H1 (cell line): ENCODE results near the gene TMSB10. TPM values are rescaled to one million over a fixed set of nuclear protein-coding genes. Genes with fewer than 3 reads are reported as not detected.

Experiments used
- CTCF ChIA-PET: fragments of 300-600 bp; sonication (Branson Sonifier 250); formaldehyde crosslinking; loops from one replicate; lab custom pipeline; 2021; ENCODE audit not compliant: partially characterized antibody; lab: Charles Lee
- POLR2A ChIA-PET: fragments of 300-600 bp; sonication (Branson Sonifier 250); formaldehyde crosslinking; loops from one replicate; lab custom pipeline; 2021; ENCODE audit warnings: inconsistent platforms; ENCODE audit not compliant: partially characterized antibody; lab: Charles Lee
- DNase-seq, 2 experiments: peaks; one replicate each; pipeline versions ENCODE4 v3.0.0 to v3.0.0-alpha.2; 2010 to 2022; ENCODE audit warnings: low spot score in 2 of 2, low read depth in 1 of 2, mixed read lengths in 1 of 2
- FAIRE-seq: peaks from 2 replicates; lab custom pipeline; 2011; peaks lifted over from hg19 to GRCh38; lab: Jason Lieb, UNC
- H2AFZ ChIP-seq: 2 replicates; pipeline ENCODE4 v1.8.1; 2012; ENCODE audit warnings: low read length, inconsistent platforms
- H2AK5ac ChIP-seq: 2 replicates; pipeline ENCODE4 v1.6.1; 2013; ENCODE audit warnings: low read depth, low read length
- H2BK120ac ChIP-seq: replicated peaks from 2 replicates; pipeline ENCODE3; 2013; ENCODE audit warnings: low read depth, low read length, inconsistent platforms
- H2BK12ac ChIP-seq: 2 replicates; pipeline ENCODE4 v1.6.1; 2013; ENCODE audit warnings: low read depth, low read length
- H2BK15ac ChIP-seq: 2 replicates; pipeline ENCODE4 v1.6.1; 2013; ENCODE audit warnings: low read length
- H2BK20ac ChIP-seq: 2 replicates; pipeline ENCODE4 v1.6.1; 2013; ENCODE audit warnings: low read length
- H2BK5ac ChIP-seq: 2 replicates; pipeline ENCODE4 v1.6.1; 2013; ENCODE audit warnings: low read depth, low read length
- H3K14ac ChIP-seq: 2 replicates; pipeline ENCODE4 v1.6.1; 2013; ENCODE audit warnings: inconsistent platforms; ENCODE audit not compliant: insufficient read length
- H3K18ac ChIP-seq: 2 replicates; pipeline ENCODE4 v1.6.1; 2013; ENCODE audit warnings: low read length; ENCODE audit errors: extremely low read depth
- H3K23ac ChIP-seq: 2 replicates; pipeline ENCODE4 v1.6.1; 2013; ENCODE audit warnings: inconsistent platforms; ENCODE audit not compliant: insufficient read length
- H3K23me2 ChIP-seq: 2 replicates; pipeline ENCODE4 v1.6.1; 2013; ENCODE audit warnings: low read depth, low read length
- H3K27ac ChIP-seq: 2 replicates; pipeline ENCODE4 v1.6.1; 2011; ENCODE audit warnings: low read depth, low read length, inconsistent platforms
- H3K27me3 ChIP-seq, 4 experiments: replicated peaks in 1 of 4; 1 replicate in 1 of 4; 2 replicates in 3 of 4; pipeline versions ENCODE4 v1.6.1 to v1.8.1; 2011 to 2013; ENCODE audit warnings: low read length in 3 of 4, mild to moderate bottlenecking in 3 of 4, inconsistent platforms in 2 of 4, mixed read lengths in 2 of 4, moderate library complexity in 1 of 4; ENCODE audit not compliant: control insufficient read depth in 3 of 4, insufficient read depth in 3 of 4; ENCODE audit errors: extremely low read depth in 1 of 4
- H3K36me3 ChIP-seq, 4 experiments: 2 replicates each; pipeline versions ENCODE4 v1.6.1 to v1.8.1; 2011 to 2013; ENCODE audit warnings: mild to moderate bottlenecking in 4 of 4, low read length in 3 of 4, moderate library complexity in 2 of 4, control low read depth in 1 of 4, inconsistent platforms in 1 of 4; ENCODE audit not compliant: insufficient read depth in 4 of 4, control insufficient read depth in 2 of 4
- H3K4ac ChIP-seq: replicated peaks from 2 replicates; pipeline ENCODE3; 2013; ENCODE audit warnings: low read length, low read depth, mixed read lengths, inconsistent platforms; ENCODE audit not compliant: insufficient read length
- H3K4me1 ChIP-seq, 4 experiments: replicated peaks in 1 of 4; 1 replicate in 1 of 4; 2 replicates in 3 of 4; pipeline versions ENCODE4 v1.6.1 to v1.8.1; 2011 to 2013; ENCODE audit warnings: low read length in 3 of 4, inconsistent platforms in 2 of 4, mixed read lengths in 1 of 4; ENCODE audit not compliant: insufficient read depth in 4 of 4, control insufficient read depth in 3 of 4
- H3K4me2 ChIP-seq, 2 experiments: 2 replicates each; pipeline versions ENCODE4 v1.6.1 to v1.8.1; 2011 to 2013; ENCODE audit warnings: low read depth in 2 of 2, low read length in 2 of 2, control low read depth in 1 of 2, inconsistent platforms in 1 of 2, mild to moderate bottlenecking in 1 of 2; ENCODE audit not compliant: insufficient read depth in 1 of 2
- H3K4me3 ChIP-seq, 4 experiments: fragments of 200-600, 300-600 bp in 1 of 4; sonication (generic), shearing (Covaris generic), sonication (Bioruptor Twin) in 1 of 4; 2 replicates each; pipeline versions ENCODE4 v1.5.1 to v1.8.1; 2011 to 2016; ENCODE audit warnings: low read length in 4 of 4, low read depth in 3 of 4, control low read depth in 2 of 4, inconsistent platforms in 2 of 4, mild to moderate bottlenecking in 2 of 4, mixed read lengths in 1 of 4, moderate library complexity in 1 of 4; ENCODE audit not compliant: insufficient read depth in 2 of 4; ENCODE audit errors: extremely low read depth in 1 of 4
- H3K56ac ChIP-seq: replicated peaks from 2 replicates; pipeline ENCODE3; 2013; ENCODE audit warnings: low read depth, mild to moderate bottlenecking, mixed read lengths, low read length, inconsistent platforms; ENCODE audit not compliant: insufficient read length
- H3K79me1 ChIP-seq: 2 replicates; pipeline ENCODE4 v1.6.1; 2013; ENCODE audit warnings: low read depth, low read length, control low read depth
- H3K79me2 ChIP-seq, 2 experiments: 2 replicates each; pipeline versions ENCODE4 v1.6.1 to v1.8.1; 2012 to 2013; ENCODE audit warnings: low read length in 2 of 2, mild to moderate bottlenecking in 2 of 2, inconsistent platforms in 1 of 2; ENCODE audit not compliant: insufficient read depth in 2 of 2, control insufficient read depth in 1 of 2
- H3K9ac ChIP-seq, 4 experiments: replicated peaks in 1 of 4; 1 replicate in 1 of 4; 2 replicates in 3 of 4; pipeline versions ENCODE4 v1.6.1 to v1.8.1; 2011 to 2013; ENCODE audit warnings: low read depth in 3 of 4, low read length in 3 of 4, control low read depth in 2 of 4, mild to moderate bottlenecking in 2 of 4, moderate library complexity in 2 of 4, inconsistent platforms in 1 of 4; ENCODE audit errors: extremely low read depth in 1 of 4
- H3K9me3 ChIP-seq, 2 experiments: 2 replicates each; pipeline versions ENCODE4 v1.6.1 to v1.8.1; 2012 to 2013; ENCODE audit warnings: mild to moderate bottlenecking in 2 of 2, moderate library complexity in 2 of 2, control low read depth in 1 of 2, inconsistent platforms in 1 of 2, low read depth in 1 of 2, low read length in 1 of 2, mixed read lengths in 1 of 2; ENCODE audit not compliant: insufficient read depth in 2 of 2
- H4K20me1 ChIP-seq, 2 experiments: replicated peaks in 1 of 2; 2 replicates each; pipeline versions ENCODE3 to v1.8.1; 2011 to 2013; ENCODE audit warnings: inconsistent platforms in 2 of 2, low read length in 2 of 2, mild to moderate bottlenecking in 1 of 2; ENCODE audit not compliant: insufficient read depth in 2 of 2, control insufficient read depth in 1 of 2
- H4K5ac ChIP-seq: 2 replicates; pipeline ENCODE4 v1.6.1; 2013; ENCODE audit warnings: low read length, low read depth, mixed read lengths, inconsistent platforms; ENCODE audit not compliant: insufficient read length
- H4K8ac ChIP-seq: 2 replicates; pipeline ENCODE4 v1.8.0; 2013; ENCODE audit warnings: mild to moderate bottlenecking, moderate library complexity, low read length, inconsistent platforms; ENCODE audit not compliant: insufficient read depth; ENCODE audit errors: extremely low read depth
- H4K91ac ChIP-seq: replicated peaks from 2 replicates; pipeline ENCODE3; 2013; ENCODE audit warnings: low read length, mixed read lengths, inconsistent platforms; ENCODE audit not compliant: insufficient read length
- BRCA1 ChIP-seq: IDR thresholded peaks from 2 replicates; pipeline ENCODE4 v1.6.1; 2012; ENCODE audit warnings: low read depth, low read length, improper control_type of control experiment
- CEBPB ChIP-seq: IDR thresholded peaks from 2 replicates; pipeline ENCODE4 v1.6.1; 2012; ENCODE audit warnings: low read depth, low read length
- EZH2 ChIP-seq: fragments of 200-600 bp; sonication (generic); IDR thresholded peaks from 2 replicates; pipeline ENCODE4 v1.7.1; 2012; ENCODE audit warnings: low read depth, mild to moderate bottlenecking, moderate library complexity, low read length, inconsistent platforms; ENCODE audit not compliant: severe bottlenecking
- HDAC2 ChIP-seq, 2 experiments: fragments of 300-600 bp in 1 of 2; sonication (generic) in 1 of 2; IDR thresholded peaks; 2 replicates each; pipeline ENCODE4 v1.6.1; 2011 to 2012; ENCODE audit warnings: low read depth in 2 of 2, low read length in 2 of 2, mild to moderate bottlenecking in 2 of 2, moderate library complexity in 2 of 2, borderline replicate concordance in 1 of 2, inconsistent platforms in 1 of 2
- JUN ChIP-seq: IDR thresholded peaks from 2 replicates; pipeline ENCODE4 v1.6.1; 2011; ENCODE audit warnings: low read depth, mild to moderate bottlenecking, improper control_type of control experiment, low read length
- JUND ChIP-seq: IDR thresholded peaks from 2 replicates; pipeline ENCODE4 v1.6.1; 2011; ENCODE audit warnings: mild to moderate bottlenecking, improper control_type of control experiment, low read length
- KDM5A ChIP-seq: fragments of 200-600 bp; IDR thresholded peaks from 2 replicates; pipeline ENCODE4 v1.7.1; 2012; ENCODE audit warnings: mild to moderate bottlenecking, low read length, inconsistent platforms, mixed read lengths
- MAX ChIP-seq: IDR thresholded peaks from 2 replicates; pipeline ENCODE4 v1.6.1; 2012; ENCODE audit warnings: inconsistent platforms
- NRF1 ChIP-seq: IDR thresholded peaks from 2 replicates; pipeline ENCODE4 v1.6.1; 2011; ENCODE audit warnings: mild to moderate bottlenecking, low read depth, low read length, improper control_type of control experiment
- POU5F1 ChIP-seq: IDR thresholded peaks from 2 replicates; pipeline ENCODE4 v1.6.1; 2011; ENCODE audit warnings: low read depth, mild to moderate bottlenecking, low read length, moderate library complexity
- RAD21 ChIP-seq, 2 experiments: IDR thresholded peaks in 1 of 2; conservative IDR thresholded peaks in 1 of 2; 2 replicates each; pipeline ENCODE4 v1.6.1; 2011; ENCODE audit warnings: low read depth in 2 of 2, low read length in 2 of 2, improper control_type of control experiment in 1 of 2, inconsistent platforms in 1 of 2, mild to moderate bottlenecking in 1 of 2, moderate library complexity in 1 of 2
- SAP30 ChIP-seq: fragments of 300-600 bp; sonication (generic); IDR thresholded peaks from 2 replicates; pipeline ENCODE4 v1.7.1; 2012; ENCODE audit warnings: low read length, moderate library complexity, mild to moderate bottlenecking, inconsistent platforms; ENCODE audit not compliant: insufficient read depth, insufficient replicate concordance
- SIRT6 ChIP-seq: IDR thresholded peaks from one replicate; pipeline ENCODE4 v1.7.1; 2012; ENCODE audit warnings: low read length, inconsistent platforms
- SP2 ChIP-seq: IDR thresholded peaks from 2 replicates; pipeline ENCODE4 v1.6.1; 2012; ENCODE audit warnings: mild to moderate bottlenecking, low read length, inconsistent platforms
- WGBS, 2 experiments: shearing (Covaris generic) in 1 of 2; methylation state at CpG; one replicate each; pipeline versions ENCODE4 v1.1.6 to v1.1.7; 2013 to 2015; ENCODE audit warnings: low lambda C conversion rate in 2 of 2, mixed read lengths in 2 of 2, inconsistent platforms in 1 of 2, low coverage in 1 of 2, missing lambda C conversion rate in 1 of 2; ENCODE audit not compliant: insufficient replicate concordance in 2 of 2, insufficient coverage in 1 of 2, insufficient read length in 1 of 2; ENCODE audit errors: extremely low coverage in 1 of 2, missing lambda C conversion rate in 1 of 2; 5-methylcytosine and 5-hydroxymethylcytosine counted together
- polyA plus RNA-seq, 7 experiments: library from polyadenylated mRNA; depleted of rRNA in 3 of 7; stranded (reverse) in 5 of 7; unstranded in 2 of 7; fragments of >200 nt in 5 of 7; fragments of 200-250 nt in 2 of 7; gene quantifications; 1 replicate in 5 of 7; 2 replicates in 1 of 7; 4 replicates in 1 of 7; pipeline versions ENCODE4 v1.2.1 to v1.2.3, GENCODE V29; 2011 to 2013; ENCODE audit warnings: missing spikeins in 2 of 7, mixed read lengths in 2 of 7
- total RNA-seq: library from RNA; stranded (reverse); fragmentation: NEBNext Ultra II Directional; extraction: Animal tissue kit (Norgen Biotek cat#: 25700); gene quantifications from 2 replicates; pipeline ENCODE4 v1.2.1, GENCODE V29; 2021

TMSB10 gene
- total and polyA plus RNA-seq, 2 of the 8 experiments (the other 6 are each of a cell fraction or from before 2014, with no cell fraction given) = 593 to 1,075 TPM

- Histone ChIP-seq H3K79me2 (no peaks in the 10 kb centered on the region; a peak in 1 of 4 replicates), H3K4ac (no peak overlapping the region), H3K27me3 (peaks cover 9 to 12% (median 10%) of the 10 kb centered on the region in 4 experiments), H3K18ac (no peak overlapping the region), H3K23ac (no peak overlapping the region), H2BK20ac (no peak overlapping the region), H3K9ac (no peak overlapping the region), H3K4me2 (no peak overlapping the region; a peak in 1 of 4 replicates), H2BK120ac (no peak overlapping the region), H3K4me3 (no peak overlapping the region), H3K79me1 (no peaks in the 10 kb centered on the region; the same call in none of the 2 replicates), H3K27ac (no peak overlapping the region), H4K20me1 (no peaks in the 10 kb centered on the region), H3K23me2 (no peaks in the 10 kb centered on the region), H2BK15ac (no peak overlapping the region), H4K91ac (no peak overlapping the region), H3K36me3 (no peaks in the 10 kb centered on the region), H2AK5ac (no peak overlapping the region), H2BK12ac (no peak overlapping the region), H4K5ac (no peak overlapping the region), H2BK5ac (no peak overlapping the region), H3K14ac (no peak overlapping the region), H3K9me3 (no peaks in the 10 kb centered on the region), H4K8ac (no peak overlapping the region; the same call in 1 of the 2 replicates), H2AFZ (no peak overlapping the region), H3K56ac (no peak overlapping the region), H3K4me1 (peaks cover 0 to 6% (median 5%) of the 10 kb centered on the region in 4 experiments)
- no peak for FAIRE-seq
- DNase-seq = no peak
- CTCF ChIA-PET = interaction anchor here (0.5 to 3.0 kb wide), 12 partner anchors 9 to 335 kb away, joined by 3 to 18 read pairs (median 4); no protein-coding TSS in a partner anchor
- 83% methylated on average over 6 of the region's 6 CpGs; no CpG with 5 or more reads in 1 of the 2 experiments for WGBS, 2 experiments
- POLR2A ChIA-PET = interaction anchor here (1.2 kb wide), 1 partner anchor 19 kb away, joined by 4 read pairs; the partner anchor contains the start of gene TRABD2A
- TF ChIP-seq JUN = no peak
- no peak for TF ChIP-seq BRCA1
- no peak for TF ChIP-seq SP2
- no peak for TF ChIP-seq NRF1
- TF ChIP-seq SIRT6 = no peak
- TF ChIP-seq POU5F1 = no peak
- TF ChIP-seq KDM5A = no peak
- TF ChIP-seq MAX = no peak
- TF ChIP-seq EZH2 = no peak
- TF ChIP-seq SAP30 = no peak
- no peak for TF ChIP-seq RAD21 (IDR thresholded peaks at IDR 0.05 in 1 of 2, conservative IDR thresholded peaks at IDR 0.05 in 1 of 2; ENCODE audit: low read depth in 2 of 2, low read length in 2 of 2)
- TF ChIP-seq CEBPB = no peak
- no peak for TF ChIP-seq HDAC2 (IDR thresholded peaks at IDR 0.05; ENCODE audit: borderline replicate concordance in 1 of 2, low read depth in 2 of 2, low read length in 2 of 2)
- TF ChIP-seq JUND = no peak
Observed at GRCh38 chr2:84861539-84861938, 43.9 kb upstream of the TMSB10 start.
